Upper lobe of left lung (tissue), 4 donors: ENCODE data around the gene FRMPD2.

Experiments used
- CTCF ChIP-seq, 6 experiments: fragments of 450-650 bp in 4 of 6; fragments of 200-600 bp in 2 of 6; sonication (generic) in 2 of 6; IDR thresholded peaks; one replicate each; pipeline ENCODE4 v1.5.1; 2016 to 2019; ENCODE audit warnings: antibody characterized with exemption in 6 of 6
- POLR2A ChIP-seq, 4 donors: fragments of 450-650 bp; IDR thresholded peaks; one replicate each; pipeline ENCODE4 v1.5.1; 2016 to 2017; ENCODE audit warnings: antibody characterized with exemption in 4 of 4, mild to moderate bottlenecking in 2 of 4
- POLR2AphosphoS5 ChIP-seq, 2 donors: sonication (generic); formaldehyde crosslinking; IDR thresholded peaks; one replicate each; pipeline ENCODE4 v1.5.1; 2017; ENCODE audit warnings: antibody characterized with exemption in 2 of 2

GRCh38 chr10:48277093-48277492, 2.6 kb upstream of the FRMPD2 start:
- TF ChIP-seq POLR2A (IDR thresholded peaks at IDR 0.05): no peak
- TF ChIP-seq CTCF (IDR thresholded peaks at IDR 0.05): no peak
- TF ChIP-seq POLR2AphosphoS5 (IDR thresholded peaks at IDR 0.05): no peak
